Measurements from ENCODE around the gene SLC25A28. TPM values are rescaled to one million over a fixed set of nuclear protein-coding genes. Genes with fewer than 3 reads are reported as not detected.
A peak's percentile ranks its signal among the peaks of the same experiment; 100 is the strongest.
"Not testable (repeated sequence)": the region's sequence is repeated elsewhere in the genome, so short reads cannot be mapped to it uniquely, and the experiment has no call there.

SLC25A28 gene
- total RNA-seq, 1 experiment from 2014 or later, result 19.8 TPM

- DNase-seq (ENCODE audit: low spot score), result no peak
Measured at GRCh38 chr10:99628923-99629624, 8.8 kb upstream of the SLC25A28 start.

- DNase-seq (ENCODE audit: low spot score), result not testable (repeated sequence)
Measured at GRCh38 chr10:99625124-99625523, 4.9 kb upstream of the SLC25A28 start.

DNA sequence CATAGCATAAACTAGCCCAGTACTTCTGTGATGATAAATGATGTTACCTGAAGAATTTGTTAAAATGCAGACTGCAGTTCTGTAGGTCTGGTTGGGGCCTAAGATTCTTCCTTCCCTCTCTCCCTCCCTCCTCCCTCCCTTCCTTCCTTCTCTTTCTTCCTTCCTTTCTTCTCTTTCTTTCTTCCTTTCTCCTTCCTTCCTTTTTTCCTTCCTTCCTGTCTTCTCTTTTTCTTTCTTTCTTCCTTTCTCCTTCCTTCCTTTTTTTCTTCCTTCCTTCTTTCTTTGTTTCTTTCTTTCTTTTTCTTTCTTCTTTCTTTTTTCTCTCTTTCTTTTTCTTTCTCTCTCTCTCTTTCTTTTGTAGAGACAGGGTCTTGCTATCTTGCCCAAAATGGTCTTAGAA lies 3.7 kb upstream of the SLC25A28 start:
- DNase-seq (ENCODE audit: low spot score), result no peak

DNA sequence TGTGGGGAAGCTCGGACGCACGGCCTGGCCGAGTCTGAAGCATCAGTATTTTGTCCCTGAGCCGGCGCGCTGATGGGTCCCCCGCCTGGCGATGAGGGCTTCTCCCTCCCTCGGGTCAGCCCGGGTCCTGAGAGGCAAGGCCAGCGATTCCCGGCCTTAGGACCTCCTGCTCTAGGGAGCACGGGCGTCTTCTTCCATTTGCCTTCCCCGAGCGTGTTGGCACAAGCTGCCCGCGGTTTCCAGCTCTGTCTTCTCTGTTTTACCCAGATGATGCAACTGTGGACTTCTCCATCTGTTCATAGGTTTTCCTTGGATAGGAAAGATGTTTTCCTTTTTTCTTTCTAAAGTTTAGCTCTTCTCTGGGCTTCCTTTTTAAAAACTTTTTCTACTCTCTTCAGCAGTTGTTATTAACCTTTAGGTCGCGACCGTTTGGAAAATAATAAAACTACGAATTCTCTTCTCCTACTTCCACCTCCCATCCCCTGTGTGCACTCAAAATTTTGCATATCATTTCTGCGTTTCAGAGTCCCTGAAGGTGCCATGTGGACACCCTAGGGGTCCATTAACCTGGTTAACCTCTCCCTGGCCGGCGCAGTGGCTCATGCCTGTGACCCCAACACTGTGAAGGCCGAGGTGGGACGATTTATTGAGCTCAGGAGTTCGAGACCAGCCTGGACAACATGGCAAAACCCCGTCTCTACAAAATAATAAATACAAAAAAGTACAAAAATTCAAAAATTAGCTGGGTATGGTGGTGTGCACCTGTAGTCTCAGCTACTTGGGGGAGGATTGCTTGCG lies 1.4 kb upstream of the SLC25A28 start:
- DNase-seq (ENCODE audit: low spot score), result no peak

DNA sequence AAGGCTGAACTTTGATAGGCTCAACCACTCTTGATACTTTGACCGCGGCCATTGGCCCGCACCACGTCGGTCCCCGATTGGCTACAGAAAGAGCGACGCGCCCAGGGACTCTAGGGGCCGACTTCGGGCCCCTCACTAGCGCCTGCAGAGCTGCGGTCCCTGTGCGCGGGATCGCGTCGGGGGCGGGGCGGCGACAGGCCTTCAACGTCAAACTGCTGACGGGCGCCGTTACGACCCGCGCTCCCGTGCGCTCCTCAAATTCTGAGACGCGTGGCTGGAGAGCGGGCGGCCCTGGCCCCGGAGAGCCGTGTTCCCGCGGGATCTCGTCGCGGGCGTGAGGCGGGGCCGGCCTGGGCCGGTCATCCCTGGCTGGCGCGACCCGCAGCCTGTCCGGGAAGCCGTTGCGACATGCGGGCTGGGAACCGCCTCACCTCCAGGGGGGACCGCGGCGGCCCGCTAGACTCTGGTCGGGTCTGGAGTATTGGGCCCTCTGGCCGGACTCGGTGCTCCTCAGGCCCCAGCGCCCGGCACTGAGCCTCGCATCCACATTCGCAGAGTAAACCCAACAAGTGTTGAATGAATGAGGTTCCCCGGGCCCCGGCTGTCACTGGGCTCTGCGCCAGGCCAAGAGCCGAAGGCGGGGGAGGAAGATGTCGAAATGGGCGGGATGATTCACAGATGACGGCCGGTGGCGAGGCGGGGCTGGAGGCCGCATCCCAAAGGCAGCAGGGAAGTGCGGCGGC lies 643 bp upstream of the SLC25A28 start:
- peak; percentile 89 for DNase-seq (ENCODE audit: low spot score)

GRCh38 chr10:99619090-99619800 lies 994 bp downstream of the SLC25A28 start:
- no peak for DNase-seq (ENCODE audit: low spot score)

GRCh38 chr10:99617696-99618095 lies 2.5 kb downstream of the SLC25A28 start:
- DNase-seq (ENCODE audit: low spot score), result no peak

DNA sequence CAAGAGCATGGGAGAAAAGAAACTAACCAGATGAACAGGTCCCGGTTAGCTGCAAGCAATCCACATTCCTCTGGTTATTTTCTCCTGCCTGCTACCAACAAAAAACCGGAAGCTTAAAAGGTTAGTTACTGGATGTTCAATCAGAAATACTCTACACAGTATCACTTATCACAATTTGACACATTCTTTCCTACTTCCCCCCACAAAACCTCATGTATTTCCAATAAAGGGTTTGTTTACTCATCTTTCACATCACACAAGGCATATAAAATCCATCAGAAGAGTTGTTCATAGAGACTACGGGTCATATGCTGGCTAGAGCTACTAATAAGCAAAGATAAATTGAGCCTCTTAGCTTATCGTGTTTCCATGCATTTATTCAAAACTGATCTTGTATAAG lies 4.8 kb downstream of the SLC25A28 start:
- DNase-seq (ENCODE audit: low spot score), result no peak

DNA sequence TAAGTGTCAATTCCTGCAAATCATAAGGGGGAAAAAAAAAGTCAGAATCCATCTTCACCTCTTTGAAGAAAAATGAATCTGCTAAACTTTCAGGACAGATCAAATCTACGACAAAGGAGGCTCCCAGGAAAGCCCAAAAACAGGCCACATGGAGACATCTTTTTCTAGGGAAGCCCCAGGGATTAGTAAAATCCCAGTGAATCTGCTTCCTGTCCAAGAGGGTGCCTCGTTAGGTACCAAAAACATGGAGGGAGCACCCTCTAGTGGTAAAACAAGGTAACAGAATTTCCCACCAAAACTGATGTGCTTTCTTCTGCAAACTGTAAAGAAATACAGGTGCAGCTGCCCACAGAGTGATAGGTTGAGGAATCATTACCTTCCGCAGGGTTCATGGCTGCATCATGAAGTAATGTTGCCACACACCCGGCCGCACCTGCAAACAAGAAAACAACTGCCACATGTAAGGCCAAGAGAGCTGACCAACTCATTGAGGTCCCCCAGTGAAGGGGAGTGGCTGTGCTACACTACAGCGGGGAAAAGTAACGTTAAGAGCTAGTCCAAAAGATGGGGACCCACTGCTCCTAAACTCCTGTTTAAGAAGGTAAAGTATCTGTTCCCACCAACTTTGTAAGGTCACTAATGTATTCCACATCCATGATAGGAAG lies 7.9 kb downstream of the SLC25A28 start:
- peak; percentile 52 for DNase-seq (ENCODE audit: low spot score)

GRCh38 chr10:99611326-99611725 lies 8.9 kb downstream of the SLC25A28 start:
- no peak for DNase-seq (ENCODE audit: low spot score)

GRCh38 chr10:99610221-99610620 lies 10.0 kb downstream of the SLC25A28 start:
- DNase-seq (ENCODE audit: low spot score), result no peak

GRCh38 chr10:99609186-99609585 lies 11.1 kb downstream of the SLC25A28 start:
- DNase-seq (ENCODE audit: low spot score), result no peak

GRCh38 chr10:99605351-99605750 lies 14.9 kb downstream of the SLC25A28 start:
- no peak for DNase-seq (ENCODE audit: low spot score)

DNA sequence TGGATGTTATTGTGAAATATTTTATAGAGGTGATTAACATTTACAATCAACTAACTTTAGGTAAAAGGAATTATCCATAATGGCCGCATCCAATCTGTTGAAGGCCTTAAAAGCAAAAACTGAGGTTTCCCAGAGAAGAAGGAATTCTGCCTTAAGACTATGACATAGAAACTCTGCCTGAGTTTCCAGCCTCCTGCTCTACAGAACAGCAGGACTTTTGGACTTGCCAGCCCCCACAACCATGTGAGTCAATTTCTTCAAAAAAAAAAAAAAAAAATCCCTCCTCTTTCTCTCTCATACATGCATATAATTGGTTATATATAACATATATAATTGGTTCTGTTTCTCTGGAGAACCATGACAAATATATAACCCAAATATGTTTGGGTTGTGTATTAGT lies 15.4 kb downstream of the SLC25A28 start:
- no peak for DNase-seq (ENCODE audit: low spot score)

DNA sequence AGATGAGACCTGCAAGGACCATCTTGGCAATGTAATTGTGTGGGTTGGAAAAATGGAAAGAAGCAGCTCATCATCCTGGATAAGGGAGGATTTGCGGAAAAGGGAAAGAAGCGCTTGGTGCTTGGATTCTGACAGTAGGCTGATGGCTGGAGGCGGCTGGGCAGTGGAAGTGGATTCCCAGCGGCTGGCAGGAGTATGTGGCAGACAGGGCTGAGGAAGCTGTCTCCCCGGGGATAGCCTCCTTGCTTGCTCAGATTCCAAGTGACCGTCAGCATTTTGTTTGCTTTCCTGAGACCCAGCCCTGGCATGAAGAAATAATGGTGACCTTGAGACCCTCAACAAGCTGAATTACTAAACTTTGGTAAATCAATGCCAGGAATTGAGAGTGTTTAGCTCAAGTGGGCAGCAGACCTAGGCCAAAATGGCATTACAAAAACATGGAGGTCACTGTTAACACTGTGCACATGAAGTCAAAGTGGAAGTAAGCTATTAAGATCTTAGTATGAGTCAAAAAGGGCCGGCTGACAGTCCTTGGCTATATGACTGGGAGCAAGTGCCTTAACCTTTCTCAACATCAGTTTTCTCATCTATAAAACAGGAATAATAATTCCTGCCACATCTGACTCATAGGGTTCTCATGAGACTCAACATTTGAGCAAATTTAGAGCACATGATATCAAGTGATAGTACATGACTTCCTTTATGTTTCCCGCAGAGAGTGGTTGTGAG lies 21.3 kb downstream of the SLC25A28 start:
- no peak for DNase-seq (ENCODE audit: low spot score)

DNA sequence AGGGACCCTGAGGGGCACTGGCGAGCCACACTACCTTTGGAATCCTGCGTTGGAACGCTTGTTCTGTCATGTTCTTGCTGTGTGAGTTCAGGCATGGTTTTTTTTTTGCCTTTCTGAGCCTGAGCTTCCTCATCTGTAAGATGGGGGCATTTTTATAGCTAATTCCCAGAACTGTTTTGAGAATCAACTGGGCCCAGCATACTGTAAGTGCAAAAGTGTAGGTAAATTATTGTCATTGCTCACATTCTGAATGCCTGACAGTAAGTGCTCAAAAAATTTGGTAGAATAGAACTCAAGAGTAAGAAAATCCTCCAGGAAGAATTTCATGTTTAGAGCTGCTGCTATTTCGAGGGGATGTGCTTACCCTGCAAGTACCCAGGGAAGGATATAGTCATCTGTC lies 22.2 kb downstream of the SLC25A28 start:
- DNase-seq (ENCODE audit: low spot score), result no peak

GRCh38 chr10:99596708-99597107 lies 23.5 kb downstream of the SLC25A28 start:
- not testable (repeated sequence) for DNase-seq (ENCODE audit: low spot score)

- peak; percentile 43 for DNase-seq (ENCODE audit: low spot score)
Measured at GRCh38 chr10:99595770-99596465, 24.3 kb downstream of the SLC25A28 start.

- no peak for DNase-seq (ENCODE audit: low spot score)
Measured at GRCh38 chr10:99595236-99595635, 25.0 kb downstream of the SLC25A28 start.

DNA sequence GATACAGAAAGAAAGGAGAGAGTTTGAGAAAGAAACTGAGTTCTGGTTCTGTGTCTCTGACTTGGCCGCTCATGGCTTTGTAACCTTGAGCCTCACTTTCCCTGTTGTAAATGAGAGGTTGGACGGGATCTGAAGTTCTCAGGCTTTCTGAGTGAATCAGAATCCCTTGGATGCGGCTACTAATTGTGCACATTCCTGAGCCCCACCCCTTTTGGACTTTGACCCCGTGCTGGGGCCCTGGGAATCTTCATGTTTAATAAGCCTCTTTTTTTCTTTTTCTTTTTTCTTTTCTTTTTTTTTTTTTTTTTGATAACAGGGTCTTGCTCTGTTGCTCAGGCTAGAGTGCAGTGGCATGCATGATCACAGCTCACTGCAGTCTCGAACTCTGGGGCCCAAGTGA lies 26.9 kb downstream of the SLC25A28 start:
- DNase-seq (ENCODE audit: low spot score), result no peak
